NT2/D1 (cell line): Measurements from ENCODE around the gene RSU1.

Experiments
- SUZ12 ChIP-seq: IDR thresholded peaks from 2 replicates; pipeline ENCODE4 v1.6.1; 2011; ENCODE audit not compliant: insufficient read length, insufficient read depth; ENCODE audit errors: extremely low read depth
- YY1 ChIP-seq: IDR thresholded peaks from 2 replicates; pipeline ENCODE4 v1.6.1; 2011; ENCODE audit not compliant: insufficient read length, insufficient read depth
- ZNF274 ChIP-seq: IDR thresholded peaks from 2 replicates; pipeline ENCODE4 v1.6.1; 2011; ENCODE audit warnings: mild to moderate bottlenecking, low read depth, low read length

DNA sequence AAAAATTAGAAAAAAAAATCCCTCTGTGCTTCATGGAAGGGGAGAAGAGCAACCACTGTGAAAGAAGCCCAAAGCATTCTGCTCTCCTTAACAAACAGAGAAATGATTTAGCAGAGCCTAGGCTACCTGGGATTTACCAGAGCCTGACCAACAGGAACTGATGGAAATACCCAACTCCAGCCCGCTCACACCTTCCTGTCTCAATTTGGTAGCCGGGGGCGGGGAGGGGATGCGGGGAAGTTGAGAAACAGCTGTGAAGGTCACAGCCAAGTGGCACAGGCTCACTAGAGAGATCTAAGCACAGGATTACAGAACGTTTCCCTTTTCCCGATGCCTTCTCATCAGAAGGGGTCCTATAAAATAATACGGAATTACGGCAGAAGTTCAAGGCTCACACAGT, 17.6 kb downstream of the RSU1 start:
- TF ChIP-seq ZNF274: no peak
- no peak for TF ChIP-seq SUZ12
- TF ChIP-seq YY1: no peak
